Activated CD4-positive, alpha-beta T cell treated with anti-CD3 and anti-CD28 coated beads for 4 hours (primary cell): ENCODE data around the gene GTPBP10.
A peak's percentile ranks its signal among the peaks of the same experiment; 100 is the strongest.
"Not testable (repeated sequence)": the region's sequence is repeated elsewhere in the genome, so short reads cannot be mapped to it uniquely, and the experiment has no call there.

Experiments
- DNase-seq, 2 donors: peaks; one replicate each; pipeline ENCODE4 v3.0.0-alpha.2; 2020

The GTPBP10 gene, protein sequence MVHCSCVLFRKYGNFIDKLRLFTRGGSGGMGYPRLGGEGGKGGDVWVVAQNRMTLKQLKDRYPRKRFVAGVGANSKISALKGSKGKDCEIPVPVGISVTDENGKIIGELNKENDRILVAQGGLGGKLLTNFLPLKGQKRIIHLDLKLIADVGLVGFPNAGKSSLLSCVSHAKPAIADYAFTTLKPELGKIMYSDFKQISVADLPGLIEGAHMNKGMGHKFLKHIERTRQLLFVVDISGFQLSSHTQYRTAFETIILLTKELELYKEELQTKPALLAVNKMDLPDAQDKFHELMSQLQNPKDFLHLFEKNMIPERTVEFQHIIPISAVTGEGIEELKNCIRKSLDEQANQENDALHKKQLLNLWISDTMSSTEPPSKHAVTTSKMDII

GRCh38 chr7:90346336-90347125 is at the start of gene GTPBP10:
Gene GTPBP10, plus strand, starts transcription at chr7:90346716. Its CDS starts 26 bp downstream, at chr7:90346742.
- DNase-seq, result peak; percentile 95 to 96

GRCh38 chr7:90298145-90299038 is 48.1 kb upstream of the GTPBP10 start:
- DNase-seq, result no peak

GRCh38 chr7:90303241-90303640 is 43.3 kb upstream of the GTPBP10 start:
- DNase-seq, result no peak

- no peak for DNase-seq
Measured at GRCh38 chr7:90309872-90310271, 36.6 kb upstream of the GTPBP10 start.

- no peak for DNase-seq
Measured at GRCh38 chr7:90311175-90311574, 35.3 kb upstream of the GTPBP10 start.

DNA sequence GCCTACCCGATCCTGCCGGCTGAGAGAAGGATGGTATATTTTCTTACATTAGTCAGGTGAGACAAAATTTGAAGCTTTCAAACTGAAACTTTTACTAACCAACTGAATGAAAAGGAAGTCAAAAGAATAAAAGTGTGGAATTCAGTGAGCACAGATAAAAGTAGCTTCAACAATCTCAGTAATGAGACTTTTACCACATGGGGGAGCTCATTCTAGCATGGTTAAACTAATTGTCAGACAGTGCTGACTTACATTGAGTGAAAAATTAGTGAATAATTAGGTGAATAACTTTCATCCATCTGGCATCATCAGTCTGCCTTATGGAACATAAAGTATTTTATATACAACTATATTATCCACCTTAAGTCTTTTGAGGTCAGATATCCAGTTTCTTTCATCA is 33.8 kb upstream of the GTPBP10 start:
- DNase-seq, result no peak

DNA sequence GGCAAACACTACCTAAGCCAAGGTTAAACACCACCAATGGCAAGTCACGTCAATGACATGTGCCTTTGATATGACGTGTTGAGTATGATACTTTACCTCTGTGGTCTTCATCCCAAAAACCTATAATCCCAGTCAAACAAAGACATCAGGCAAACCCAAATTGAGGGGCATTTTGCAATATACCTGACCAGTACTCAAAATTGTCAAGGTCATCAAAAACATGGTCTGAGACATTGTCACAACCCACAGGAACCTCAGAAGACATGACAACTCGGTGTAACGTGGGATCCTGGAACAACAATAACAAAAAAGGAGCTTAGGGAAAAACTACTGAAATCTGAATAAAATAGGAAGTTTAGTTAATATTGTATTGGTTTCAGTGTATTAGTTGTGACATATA is 32.6 kb upstream of the GTPBP10 start:
- no peak for DNase-seq

GRCh38 chr7:90320014-90320413 is 26.5 kb upstream of the GTPBP10 start:
- DNase-seq, result no peak

- DNase-seq, result no peak
Measured at GRCh38 chr7:90320418-90320800, 26.1 kb upstream of the GTPBP10 start.

DNA sequence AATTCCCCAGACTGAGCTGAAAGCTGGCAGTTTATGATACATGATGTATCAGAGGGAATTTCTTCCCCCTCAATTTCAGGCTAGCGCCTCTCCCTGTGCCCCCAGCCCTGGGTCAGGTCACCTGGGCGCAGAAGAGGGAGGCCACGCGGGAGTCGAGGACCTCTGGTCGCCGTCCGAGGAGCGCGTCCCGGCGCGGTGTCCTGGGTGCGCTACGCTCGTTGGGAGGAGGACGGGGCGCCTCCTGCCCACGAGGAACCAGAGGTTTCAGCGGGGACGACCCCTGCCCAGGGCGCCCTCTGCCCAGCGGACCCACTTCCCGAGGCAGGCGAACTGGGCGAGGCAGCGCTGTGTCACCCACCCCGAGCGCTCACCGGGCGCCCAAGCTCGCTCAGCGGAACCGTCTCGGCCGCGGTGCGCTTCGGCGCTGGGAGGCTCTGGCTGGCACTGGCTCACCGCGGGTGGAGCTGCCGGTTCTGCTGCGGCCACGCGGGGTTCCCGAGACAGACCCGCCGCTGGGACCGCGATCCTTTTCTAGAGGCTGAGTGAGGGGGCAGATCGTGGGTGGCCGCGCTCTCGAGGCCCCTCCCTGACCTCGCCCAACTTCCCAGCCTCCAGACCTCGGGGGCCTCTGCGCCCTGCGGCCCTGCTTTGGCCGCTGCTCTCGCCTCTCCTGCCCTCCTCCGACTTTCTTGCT is 25.6 kb upstream of the GTPBP10 start, which contains the start of gene FAM237B:
Gene FAM237B, minus strand, starts transcription at position 504 of the 694 bp plus-strand sequence. CDS start 1,556 bp downstream, outside the sequence.
- DNase-seq, result no peak

- no peak for DNase-seq
Measured at GRCh38 chr7:90322837-90323236, 23.7 kb upstream of the GTPBP10 start.

GRCh38 chr7:90326500-90326899 is 20.0 kb upstream of the GTPBP10 start:
- no peak for DNase-seq

DNA sequence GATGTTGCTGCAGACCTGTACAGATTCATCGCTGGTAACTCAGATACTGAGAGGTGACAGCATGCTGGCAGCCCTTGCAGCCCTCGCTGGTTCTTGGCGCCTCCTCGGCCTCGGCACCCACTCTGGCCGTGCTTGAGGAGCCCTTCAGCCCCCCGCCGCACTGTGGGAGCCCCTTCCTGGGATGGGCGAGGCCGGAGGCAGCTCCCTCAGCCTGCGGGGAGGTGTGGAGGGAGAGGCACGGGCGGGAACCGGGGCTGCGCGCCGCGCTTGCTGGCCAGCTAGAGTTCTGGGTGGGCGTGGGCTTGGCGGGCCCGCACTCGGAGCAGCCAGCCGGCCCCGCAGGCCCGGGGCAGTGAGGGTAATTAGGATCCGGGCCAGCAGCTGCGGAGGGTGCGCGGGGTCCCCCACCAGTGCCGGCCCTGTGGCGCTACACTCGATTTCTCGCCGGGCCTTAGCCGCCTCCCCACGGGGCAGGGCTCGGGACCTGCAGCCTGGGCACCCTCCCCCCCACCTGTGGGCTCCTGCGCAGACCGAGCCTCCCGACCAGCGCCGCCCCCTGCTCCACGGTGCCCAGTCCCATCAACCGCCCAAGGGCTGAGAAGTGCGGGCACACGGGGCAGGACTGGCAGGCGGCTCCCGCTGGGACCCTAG is 12.2 kb upstream of the GTPBP10 start:
- no peak for DNase-seq

GRCh38 chr7:90334926-90335325 is 11.6 kb upstream of the GTPBP10 start:
- DNase-seq, result not testable (repeated sequence)

GRCh38 chr7:90337106-90337505 is 9.4 kb upstream of the GTPBP10 start:
- no peak for DNase-seq

DNA sequence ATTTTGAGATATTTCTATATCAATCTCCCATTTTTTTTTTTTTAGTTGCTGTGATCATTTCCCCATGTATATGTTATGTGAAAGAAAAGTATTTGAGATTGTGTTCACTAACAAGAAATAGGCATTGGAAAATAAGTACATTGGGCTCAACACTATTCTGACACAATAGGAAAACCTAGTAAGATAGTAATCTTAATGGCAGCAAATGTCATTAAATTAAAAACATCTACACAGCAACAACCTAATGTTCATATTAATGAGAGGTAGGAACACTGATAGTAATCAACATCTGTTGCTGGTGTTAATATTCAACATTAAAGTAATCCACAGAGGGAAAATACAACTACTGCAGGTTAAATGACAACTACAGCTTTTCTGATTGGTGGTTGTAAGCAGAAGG is 1.5 kb upstream of the GTPBP10 start:
- no peak for DNase-seq

GRCh38 chr7:90345595-90346335 is 751 bp upstream of the GTPBP10 start:
- no peak for DNase-seq

DNA sequence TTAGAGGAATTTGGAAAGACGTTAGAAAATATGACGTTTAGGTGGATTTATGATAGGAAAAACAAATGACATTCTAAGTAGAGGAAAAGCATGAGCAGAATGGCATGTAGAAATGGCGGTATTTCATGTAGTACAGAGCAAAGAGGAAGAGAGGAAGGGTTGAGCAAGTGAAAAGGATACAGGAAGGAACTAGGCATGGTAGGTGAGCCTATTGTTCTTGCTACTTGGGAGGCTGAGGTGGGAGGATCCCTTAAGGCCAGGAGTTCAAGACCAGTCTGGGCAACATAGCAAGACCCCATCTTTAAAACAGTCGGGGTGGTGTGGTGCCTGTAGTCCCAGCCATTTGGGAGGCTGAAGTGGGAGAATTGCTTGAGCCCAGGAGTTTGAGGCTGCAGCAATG is 1.2 kb downstream of the GTPBP10 start:
- DNase-seq, result no peak

- DNase-seq, result no peak
Measured at GRCh38 chr7:90349305-90349704, 2.8 kb downstream of the GTPBP10 start.

DNA sequence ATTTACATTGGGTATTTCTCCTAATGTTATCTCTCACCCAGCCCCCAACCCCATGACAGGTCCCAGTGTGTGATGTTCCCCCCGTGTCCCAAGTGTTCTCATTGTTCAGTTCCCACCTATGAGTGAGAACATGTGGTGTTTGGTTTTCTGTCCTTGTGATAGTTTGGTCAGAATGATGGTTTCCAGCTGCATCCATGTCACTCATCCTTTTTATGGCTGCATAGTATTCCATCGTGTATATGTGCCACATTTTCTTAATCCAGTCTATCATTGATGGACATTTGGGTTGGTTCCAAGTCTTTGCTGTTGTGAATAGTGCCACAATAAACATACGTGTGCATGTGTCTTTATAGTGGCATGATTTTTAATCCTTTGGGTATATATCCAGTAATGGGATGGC is 3.5 kb downstream of the GTPBP10 start:
- not testable (repeated sequence) for DNase-seq

DNA sequence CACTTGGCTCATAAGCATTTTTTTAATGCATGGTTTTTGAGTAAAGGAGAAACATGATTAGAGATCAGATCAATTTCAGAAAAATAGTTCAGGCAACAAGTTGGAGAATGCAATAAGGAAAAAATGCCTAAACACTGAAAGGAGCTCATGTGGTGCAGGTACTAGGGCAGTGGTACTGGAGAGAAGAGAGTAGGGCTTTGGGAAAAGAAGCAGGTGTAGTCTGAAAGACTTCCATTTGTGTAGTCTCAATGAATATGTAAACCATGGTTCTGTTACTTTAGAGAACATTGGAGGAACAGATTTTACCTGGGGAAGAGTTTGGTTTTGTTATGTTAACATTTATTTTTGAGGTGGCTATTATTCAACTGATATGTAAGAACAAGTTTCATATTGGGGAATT is 5.5 kb downstream of the GTPBP10 start:
- DNase-seq, result no peak
